Measurements from ENCODE around the gene CCL11.
A peak's percentile ranks its signal among the peaks of the same experiment; 100 is the strongest.

Gene CCL11

GRCh38 chr17:34300652-34301370, 15.3 kb downstream of the CCL11 start:
- no peak for TF ChIP-seq PAX5 (IDR thresholded peaks at IDR 0.05; ENCODE audit: insufficient read depth, low read length, severe bottlenecking)
- TF ChIP-seq POLR2AphosphoS5 (IDR thresholded peaks at IDR 0.05; ENCODE audit: low read depth, low read length), result no peak
- TF ChIP-seq TAF1 (IDR thresholded peaks at IDR 0.05; ENCODE audit: low read depth, low read length), result no peak
- no peak for TF ChIP-seq POLR2A (IDR thresholded peaks at IDR 0.05; ENCODE audit: low read depth, low read length)
- no peak for TF ChIP-seq SPI1 (IDR thresholded peaks at IDR 0.05; ENCODE audit: low read depth, low read length)
- TF ChIP-seq POU2F2 (IDR thresholded peaks at IDR 0.05; ENCODE audit: low read depth, low read length), result no peak
- FAIRE-seq (no peak), DNase-seq (ENCODE audit: insufficient read length, low spot score) (no peak)

DNA sequence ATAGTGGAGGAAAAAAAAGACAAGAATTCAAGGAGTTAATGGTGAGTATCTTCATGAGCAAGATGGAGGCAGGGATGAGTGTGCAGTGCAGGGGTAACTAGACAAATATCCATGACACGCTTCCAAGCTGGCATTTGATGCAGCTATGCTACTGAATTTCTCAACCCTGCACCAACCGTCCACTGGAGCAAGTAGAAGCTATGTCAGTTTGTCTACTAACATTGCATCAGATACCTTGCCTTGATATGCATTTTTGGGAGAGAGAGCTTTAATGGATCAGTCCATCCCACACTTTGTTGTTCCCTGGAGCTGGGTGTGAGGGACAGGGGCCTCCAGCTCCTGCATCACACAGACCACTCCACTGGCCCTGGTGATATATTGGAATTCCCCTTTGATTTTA, 16.4 kb downstream of the CCL11 start:
- TF ChIP-seq POLR2AphosphoS5 (IDR thresholded peaks at IDR 0.05; ENCODE audit: low read depth, low read length) (no peak), PAX5 (IDR thresholded peaks at IDR 0.05; ENCODE audit: insufficient read depth, low read length, severe bottlenecking) (no peak), SPI1 (IDR thresholded peaks at IDR 0.05; ENCODE audit: low read depth, low read length) (no peak), TAF1 (IDR thresholded peaks at IDR 0.05; ENCODE audit: low read depth, low read length) (no peak), POLR2A (IDR thresholded peaks at IDR 0.05; ENCODE audit: low read depth, low read length) (no peak), POU2F2 (IDR thresholded peaks at IDR 0.05; ENCODE audit: low read depth, low read length) (no peak)
- FAIRE-seq (no peak), DNase-seq (ENCODE audit: insufficient read length, low spot score) (no peak)

DNA sequence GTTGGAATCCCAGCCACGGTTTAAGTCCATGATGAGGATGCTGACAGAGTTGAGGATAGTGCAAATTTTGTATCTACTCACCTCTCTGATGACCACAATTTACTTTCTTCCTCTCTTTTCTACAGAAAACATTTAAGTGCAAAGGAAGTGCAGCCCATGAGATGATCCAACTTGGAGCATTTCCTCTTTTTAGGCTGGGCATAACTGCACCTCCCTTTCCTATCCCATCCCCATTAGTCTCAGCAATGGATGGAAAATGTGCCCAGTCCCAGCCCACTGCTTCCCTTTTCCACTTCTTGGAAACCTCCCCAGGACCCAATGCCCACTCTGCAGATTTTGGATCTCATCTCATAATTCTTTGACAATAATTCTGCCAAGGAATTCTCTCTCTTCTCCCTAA, 17.1 kb downstream of the CCL11 start:
- no peak for FAIRE-seq
- no peak for DNase-seq (ENCODE audit: insufficient read length, low spot score)
- TF ChIP-seq POLR2A (IDR thresholded peaks at IDR 0.05; ENCODE audit: low read depth, low read length) (no peak), POU2F2 (IDR thresholded peaks at IDR 0.05; ENCODE audit: low read depth, low read length) (no peak), PAX5 (IDR thresholded peaks at IDR 0.05; ENCODE audit: insufficient read depth, low read length, severe bottlenecking) (no peak), SPI1 (IDR thresholded peaks at IDR 0.05; ENCODE audit: low read depth, low read length) (peak; percentile 24; the same call in 1 of the 2 replicates), TAF1 (IDR thresholded peaks at IDR 0.05; ENCODE audit: low read depth, low read length) (no peak)

DNA sequence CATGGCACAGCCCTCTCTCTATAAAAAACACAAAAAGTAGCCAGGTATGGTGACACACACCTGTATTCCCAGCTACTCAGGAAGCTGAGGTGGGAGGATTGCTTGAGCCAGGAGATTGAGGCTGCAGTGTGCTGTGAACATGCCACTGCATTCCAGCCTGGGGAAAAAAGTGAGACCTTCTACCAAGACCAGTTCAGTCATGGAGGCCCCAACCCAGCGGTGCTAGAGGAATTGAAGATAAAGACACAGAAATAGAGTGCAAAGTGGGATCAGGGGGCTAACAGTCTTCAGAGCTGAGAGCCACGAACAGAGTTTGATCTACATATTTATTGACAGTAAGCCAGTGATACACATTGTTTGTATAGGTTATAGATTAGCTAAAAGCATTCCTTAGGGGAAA, 18.1 kb downstream of the CCL11 start:
- TF ChIP-seq POU2F2 (IDR thresholded peaks at IDR 0.05; ENCODE audit: low read depth, low read length), result no peak
- TF ChIP-seq PAX5 (IDR thresholded peaks at IDR 0.05; ENCODE audit: insufficient read depth, low read length, severe bottlenecking), result no peak
- DNase-seq (ENCODE audit: insufficient read length, low spot score), result no peak
- FAIRE-seq, result no peak

DNA sequence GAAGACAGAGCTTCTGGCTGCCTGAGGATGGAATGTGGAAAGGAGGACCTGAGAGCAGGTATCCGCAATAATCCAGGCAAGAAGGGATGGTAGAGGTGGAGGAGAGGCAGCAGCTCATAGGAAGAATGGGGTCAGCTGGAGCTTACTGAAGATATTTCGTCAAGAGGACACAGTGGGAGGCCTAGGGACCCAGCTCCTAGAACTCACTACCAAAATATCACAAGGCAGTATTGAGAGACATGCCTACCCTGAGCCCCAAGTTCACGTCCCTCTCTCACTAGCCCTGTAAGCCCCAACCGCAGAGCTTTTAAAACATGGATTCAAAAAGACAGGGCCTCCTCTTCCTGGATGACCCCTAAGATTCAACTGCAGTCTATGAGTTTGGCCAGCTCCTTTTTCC, 19.5 kb downstream of the CCL11 start:
- no peak for FAIRE-seq
- TF ChIP-seq POU2F2 (IDR thresholded peaks at IDR 0.05; ENCODE audit: low read depth, low read length) (no peak), POLR2AphosphoS5 (IDR thresholded peaks at IDR 0.05; ENCODE audit: low read depth, low read length) (no peak), POLR2A (IDR thresholded peaks at IDR 0.05; ENCODE audit: low read depth, low read length) (no peak), TAF1 (IDR thresholded peaks at IDR 0.05; ENCODE audit: low read depth, low read length) (no peak), SPI1 (IDR thresholded peaks at IDR 0.05; ENCODE audit: low read depth, low read length) (no peak), PAX5 (IDR thresholded peaks at IDR 0.05; ENCODE audit: insufficient read depth, low read length, severe bottlenecking) (no peak)
- no peak for DNase-seq (ENCODE audit: insufficient read length, low spot score)

DNA sequence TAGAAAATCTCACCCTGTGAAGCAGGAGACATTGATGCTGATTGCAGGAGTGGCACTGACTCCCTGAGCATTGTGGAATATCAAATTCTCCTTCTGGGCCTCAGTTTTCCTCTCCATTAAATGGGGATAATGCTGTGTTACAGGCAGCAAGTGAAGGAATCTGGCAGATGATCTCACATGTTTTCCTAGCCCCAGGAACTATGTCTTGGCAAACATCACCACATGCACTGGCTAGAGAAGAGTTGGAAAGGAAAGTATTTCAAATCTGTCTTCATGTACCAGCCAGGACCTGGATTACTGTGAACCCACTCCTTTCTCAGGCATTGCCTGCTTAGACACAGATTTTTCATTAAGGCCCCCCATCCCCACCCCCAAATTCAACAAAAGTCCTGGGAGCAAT, 20.1 kb downstream of the CCL11 start:
- TF ChIP-seq POLR2AphosphoS5 (IDR thresholded peaks at IDR 0.05; ENCODE audit: low read depth, low read length), result no peak
- no peak for TF ChIP-seq POLR2A (IDR thresholded peaks at IDR 0.05; ENCODE audit: low read depth, low read length)
- no peak for TF ChIP-seq POU2F2 (IDR thresholded peaks at IDR 0.05; ENCODE audit: low read depth, low read length)
- FAIRE-seq (no peak), DNase-seq (ENCODE audit: insufficient read length, low spot score) (no peak)

DNA sequence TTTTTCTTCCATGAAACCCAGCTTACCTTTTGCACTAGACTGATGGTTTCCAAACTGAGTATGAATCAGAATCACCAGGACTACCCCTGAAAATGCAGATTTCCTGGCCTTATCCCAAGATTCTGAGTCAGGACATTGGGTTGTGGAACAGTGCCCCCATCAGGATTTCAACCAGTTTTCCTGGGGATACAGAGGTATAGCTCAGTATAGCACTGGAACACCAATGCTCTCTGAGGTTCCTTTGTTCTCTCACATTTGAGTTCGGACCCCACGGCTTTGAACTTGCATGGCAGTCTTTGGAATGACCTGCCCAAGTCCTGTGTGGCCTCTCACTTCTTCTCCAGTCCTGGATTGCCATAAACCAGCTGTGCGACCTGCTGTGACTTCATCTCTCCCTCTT, 20.9 kb downstream of the CCL11 start:
- DNase-seq (ENCODE audit: insufficient read length, low spot score) (no peak), FAIRE-seq (no peak)
- TF ChIP-seq SPI1 (IDR thresholded peaks at IDR 0.05; ENCODE audit: low read depth, low read length), result no peak
- no peak for TF ChIP-seq POLR2AphosphoS5 (IDR thresholded peaks at IDR 0.05; ENCODE audit: low read depth, low read length)
- no peak for TF ChIP-seq POLR2A (IDR thresholded peaks at IDR 0.05; ENCODE audit: low read depth, low read length)
- TF ChIP-seq POU2F2 (IDR thresholded peaks at IDR 0.05; ENCODE audit: low read depth, low read length), result no peak
- TF ChIP-seq TAF1 (IDR thresholded peaks at IDR 0.05; ENCODE audit: low read depth, low read length), result no peak
- no peak for TF ChIP-seq PAX5 (IDR thresholded peaks at IDR 0.05; ENCODE audit: insufficient read depth, low read length, severe bottlenecking)

DNA sequence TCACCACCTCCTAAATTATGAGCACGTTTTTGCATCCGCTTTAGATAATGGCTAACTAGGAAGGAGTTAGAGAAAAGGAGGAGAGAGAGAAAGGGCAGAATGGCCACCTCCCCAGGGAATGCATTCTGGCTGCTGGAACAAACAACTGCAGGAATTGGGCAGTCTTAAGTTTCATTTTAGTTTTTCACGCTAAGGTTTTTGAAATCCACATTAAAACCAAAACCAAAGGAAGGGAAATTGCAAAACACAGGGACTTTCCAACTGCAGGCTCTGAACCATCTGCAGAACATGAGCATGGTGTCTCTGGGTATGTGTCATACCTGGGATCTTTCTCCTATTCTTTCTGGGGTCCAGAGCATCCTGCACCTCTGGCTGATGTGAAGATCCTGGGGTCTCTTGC, 21.6 kb downstream of the CCL11 start:
- no peak for TF ChIP-seq TAF1 (IDR thresholded peaks at IDR 0.05; ENCODE audit: low read depth, low read length)
- no peak for TF ChIP-seq PAX5 (IDR thresholded peaks at IDR 0.05; ENCODE audit: insufficient read depth, low read length, severe bottlenecking)
- no peak for TF ChIP-seq POLR2AphosphoS5 (IDR thresholded peaks at IDR 0.05; ENCODE audit: low read depth, low read length)
- TF ChIP-seq POU2F2 (IDR thresholded peaks at IDR 0.05; ENCODE audit: low read depth, low read length), result no peak
- TF ChIP-seq SPI1 (IDR thresholded peaks at IDR 0.05; ENCODE audit: low read depth, low read length), result no peak
- TF ChIP-seq POLR2A (IDR thresholded peaks at IDR 0.05; ENCODE audit: low read depth, low read length), result no peak
- FAIRE-seq (no peak), DNase-seq (ENCODE audit: insufficient read length, low spot score) (no peak)

DNA sequence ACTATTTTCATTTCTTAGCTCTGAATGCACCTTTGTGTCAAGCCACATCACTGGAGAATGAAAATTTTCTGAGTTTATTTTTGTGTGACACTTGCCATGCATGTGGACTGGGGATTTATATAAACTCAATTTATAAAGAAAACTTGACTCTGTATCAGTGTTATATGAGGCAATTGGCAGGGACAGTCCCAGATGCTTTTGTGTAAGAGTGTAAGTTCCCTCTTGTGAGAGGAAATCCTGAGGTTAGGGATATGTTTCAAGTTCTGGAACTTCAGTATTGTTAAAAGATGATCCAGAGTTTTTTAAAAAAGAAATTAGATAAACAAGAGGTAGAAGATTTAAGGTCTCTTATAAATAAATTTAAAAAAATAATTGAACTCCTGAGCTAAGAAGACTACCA, 22.8 kb downstream of the CCL11 start:
- no peak for DNase-seq (ENCODE audit: insufficient read length, low spot score)
- TF ChIP-seq TAF1 (IDR thresholded peaks at IDR 0.05; ENCODE audit: low read depth, low read length) (no peak), POLR2AphosphoS5 (IDR thresholded peaks at IDR 0.05; ENCODE audit: low read depth, low read length) (no peak), POU2F2 (IDR thresholded peaks at IDR 0.05; ENCODE audit: low read depth, low read length) (no peak), PAX5 (IDR thresholded peaks at IDR 0.05; ENCODE audit: insufficient read depth, low read length, severe bottlenecking) (no peak), SPI1 (IDR thresholded peaks at IDR 0.05; ENCODE audit: low read depth, low read length) (no peak), POLR2A (IDR thresholded peaks at IDR 0.05; ENCODE audit: low read depth, low read length) (no peak)
- no peak for FAIRE-seq

- FAIRE-seq (no peak), DNase-seq (ENCODE audit: insufficient read length, low spot score) (no peak)
- TF ChIP-seq POLR2A (IDR thresholded peaks at IDR 0.05; ENCODE audit: low read depth, low read length), result no peak
- no peak for TF ChIP-seq SPI1 (IDR thresholded peaks at IDR 0.05; ENCODE audit: low read depth, low read length)
- TF ChIP-seq POLR2AphosphoS5 (IDR thresholded peaks at IDR 0.05; ENCODE audit: low read depth, low read length), result no peak
- TF ChIP-seq POU2F2 (IDR thresholded peaks at IDR 0.05; ENCODE audit: low read depth, low read length), result no peak
- no peak for TF ChIP-seq PAX5 (IDR thresholded peaks at IDR 0.05; ENCODE audit: insufficient read depth, low read length, severe bottlenecking)
- TF ChIP-seq TAF1 (IDR thresholded peaks at IDR 0.05; ENCODE audit: low read depth, low read length), result no peak
Measured at GRCh38 chr17:34311291-34311690, 25.7 kb downstream of the CCL11 start.

All from GM12891 (cell line).